GM12878 (cell line): ENCODE measurements around the gene SPOCK1. TPM values are rescaled to one million over a fixed set of nuclear protein-coding genes. Genes with fewer than 3 reads are reported as not detected.

Experiments used
- ATAC-seq: fragments of 200-7000 bp; cut with Tn5 transposase; 3 replicates; pipeline ENCODE4 v1.9.1; 2020; ENCODE audit warnings: mild to moderate bottlenecking, moderate library complexity
- BruUV-seq: library from RNA; stranded (reverse); fragments of 400-500 nt; replicated peaks from 2 replicates; lab custom pipeline; 2021; lab: Mats Ljungman, UMichigan
- CTCF ChIA-PET: fragments of 300-600 bp; sonication (Branson Sonifier 250); formaldehyde crosslinking; extraction: SDS; loops from one replicate; lab custom pipeline; 2021; ENCODE audit warnings: inconsistent platforms; lab: Yijun Ruan, JAX
- POLR2A ChIA-PET: fragments of 350-600 bp; formaldehyde crosslinking; extraction: SDS; loops from one replicate; lab custom pipeline; 2021; ENCODE audit warnings: inconsistent platforms; lab: Charles Lee
- RAD21 ChIA-PET: fragments of 300-600 bp; sonication (Branson Sonifier 250); formaldehyde crosslinking; loops from one replicate; lab custom pipeline; 2023; ENCODE audit warnings: antibody characterized with exemption; ENCODE audit not compliant: unreplicated experiment; lab: Charles Lee
- SMC1A ChIA-PET: fragments of 300-600 bp; sonication (Branson Sonifier 250); formaldehyde crosslinking; loops from one replicate; lab custom pipeline; 2023; ENCODE audit not compliant: unreplicated experiment, uncharacterized antibody; lab: Charles Lee
- DNase-seq: peaks from one replicate; pipeline ENCODE4 v3.0.0-alpha.2; 2011; ENCODE audit warnings: low read depth, low spot score
- FAIRE-seq: peaks from 3 replicates; lab custom pipeline; 2011; peaks lifted over from hg19 to GRCh38; lab: Jason Lieb, UNC
- H2AFZ ChIP-seq: 2 replicates; pipeline ENCODE4 v1.6.0; 2011; ENCODE audit warnings: low read depth, low read length, control low read depth; ENCODE audit not compliant: control insufficient read depth
- H3K27ac ChIP-seq: 2 replicates; pipeline ENCODE4 v1.5.1; 2011; ENCODE audit warnings: control low read depth; ENCODE audit not compliant: control insufficient read depth, insufficient read depth
- H3K27me3 ChIP-seq, 2 experiments: replicated peaks in 1 of 2; 2 replicates each; pipeline versions ENCODE4 v1.6.0 to v1.6.1; 2011; ENCODE audit warnings: low read length in 1 of 2; ENCODE audit not compliant: control insufficient read depth in 2 of 2, insufficient read depth in 2 of 2
- H3K36me3 ChIP-seq, 2 experiments: 2 replicates each; pipeline ENCODE4 v1.5.1; 2011; ENCODE audit warnings: low read length in 1 of 2; ENCODE audit not compliant: control insufficient read depth in 2 of 2, insufficient read depth in 2 of 2
- H3K4me1 ChIP-seq: 2 replicates; pipeline ENCODE4 v1.6.1; 2011; ENCODE audit warnings: mild to moderate bottlenecking, low read length, moderate library complexity, mixed read lengths; ENCODE audit not compliant: control insufficient read depth, insufficient read depth
- H3K4me2 ChIP-seq: 2 replicates; pipeline ENCODE4 v1.6.0; 2011; ENCODE audit warnings: control low read depth; ENCODE audit not compliant: control insufficient read depth, insufficient read depth
- H3K4me3 ChIP-seq: fragments of 200-600 bp; sonication (generic); 2 replicates; pipeline ENCODE4 v1.5.1; 2016
- H3K79me2 ChIP-seq: 2 replicates; pipeline ENCODE4 v1.6.0; 2011; ENCODE audit warnings: low read length; ENCODE audit not compliant: control insufficient read depth, insufficient read depth
- H3K9ac ChIP-seq: 2 replicates; pipeline ENCODE4 v1.8.0; 2011; ENCODE audit warnings: low read length, control low read depth, mixed read lengths; ENCODE audit not compliant: control insufficient read depth, insufficient read depth
- H3K9me3 ChIP-seq: replicated peaks from 3 replicates; pipeline ENCODE4 v1.5.1; 2011; ENCODE audit warnings: mild to moderate bottlenecking, low read length; ENCODE audit not compliant: control insufficient read depth, insufficient read depth
- H4K20me1 ChIP-seq: 2 replicates; pipeline ENCODE4 v1.6.0; 2011; ENCODE audit not compliant: control insufficient read depth, insufficient read depth
- CHD2 ChIP-seq: IDR thresholded peaks from 2 replicates; pipeline ENCODE4 v1.6.1; 2011; ENCODE audit warnings: low read depth, low read length, improper control_type of control experiment, borderline replicate concordance
- EED ChIP-seq: sonication (generic); IDR thresholded peaks from 2 replicates; pipeline ENCODE4 v1.6.1; 2016; ENCODE audit warnings: antibody characterized with exemption, low read depth
- HDAC2 ChIP-seq: fragments of 200-600 bp; sonication (generic); IDR thresholded peaks from 2 replicates; pipeline ENCODE4 v1.6.1; 2017
- IRF4 ChIP-seq: IDR thresholded peaks from 2 replicates; pipeline ENCODE4 v1.6.1; 2011; ENCODE audit warnings: low read depth, low read length
- MTA2 ChIP-seq: fragments of 450-650 bp; IDR thresholded peaks from 2 replicates; pipeline ENCODE4 v1.6.1; 2016; ENCODE audit warnings: low read depth, mild to moderate bottlenecking, moderate library complexity
- MXI1 ChIP-seq: fragments of 150-350 bp; IDR thresholded peaks from 2 replicates; pipeline ENCODE4 v1.6.1; 2011; ENCODE audit warnings: low read depth, mild to moderate bottlenecking, inconsistent platforms, low read length, improper control_type of control experiment
- NFIC ChIP-seq: IDR thresholded peaks from 2 replicates; pipeline ENCODE4 v1.6.1; 2012; ENCODE audit warnings: low read depth, mild to moderate bottlenecking, inconsistent platforms, low read length, moderate library complexity
- PML ChIP-seq: IDR thresholded peaks from 2 replicates; pipeline ENCODE4 v1.6.1; 2012; ENCODE audit warnings: low read length, inconsistent platforms
- RAD51 ChIP-seq: fragments of 450-650 bp; IDR thresholded peaks from 2 replicates; pipeline ENCODE4 v1.6.1; 2016; ENCODE audit warnings: moderate library complexity, mild to moderate bottlenecking, inconsistent platforms
- SIN3A ChIP-seq: IDR thresholded peaks from 2 replicates; pipeline ENCODE4 v1.6.1; 2012; ENCODE audit warnings: low read depth, low read length, improper control_type of control experiment
- SMAD5 ChIP-seq: IDR thresholded peaks from 2 replicates; pipeline ENCODE4 v1.6.1; 2016; ENCODE audit warnings: antibody characterized with exemption, low read depth
- TBL1XR1 ChIP-seq: IDR thresholded peaks from 2 replicates; pipeline ENCODE4 v1.6.1; 2012; ENCODE audit warnings: low read depth, low read length, improper control_type of control experiment
- USF1 ChIP-seq: IDR thresholded peaks from 2 replicates; pipeline ENCODE4 v1.6.1; 2011; ENCODE audit warnings: borderline replicate concordance, low read depth, mild to moderate bottlenecking, moderate library complexity, mixed read lengths, low read length; ENCODE audit not compliant: insufficient read depth; ENCODE audit errors: extremely low read length
- YBX1 ChIP-seq: fragments of 450-650 bp; IDR thresholded peaks from 2 replicates; pipeline ENCODE4 v1.6.1; 2016; ENCODE audit warnings: antibody characterized with exemption
- YY1 ChIP-seq: IDR thresholded peaks from 2 replicates; pipeline ENCODE4 v1.6.1; 2011; ENCODE audit warnings: low read depth, mild to moderate bottlenecking, low read length
- ZNF217 ChIP-seq: fragments of 450-650 bp; IDR thresholded peaks from 2 replicates; pipeline ENCODE4 v1.6.1; 2017; ENCODE audit warnings: antibody characterized with exemption, mild to moderate bottlenecking
- WGBS: methylation state at CpG from one replicate; pipeline ENCODE4 v1.1.6; 2016; ENCODE audit warnings: low lambda C conversion rate; ENCODE audit not compliant: insufficient replicate concordance, insufficient coverage; ENCODE audit errors: missing lambda C conversion rate; 5-methylcytosine and 5-hydroxymethylcytosine counted together
- in situ Hi-C: fragments of 300-500 bp; cut with MboI; formaldehyde crosslinking; loops from 9 replicates; pipeline ENCODE4 v1.14.3; 2018; ENCODE audit warnings: mixed read lengths
- intact Hi-C: fragments of 100-400 bp; cut with micrococcal nuclease; formaldehyde crosslinking; loops from one replicate; pipeline ENCODE4 v1.14.2; 2022; ENCODE audit not compliant: unreplicated experiment
- polyA plus RNA-seq, 11 experiments: library from polyadenylated mRNA; depleted of rRNA in 4 of 11; unstranded in 6 of 11; stranded (reverse) in 5 of 11; fragments of >200 nt; fragmentation: Nextera tagmentation in 4 of 11; fragmentation: Illumina TruSeq in 1 of 11; extraction: Ambion mirVana in 4 of 11; extraction: Trizol in 1 of 11; gene quantifications; 1 replicate in 1 of 11; 2 replicates in 10 of 11; pipeline versions ENCODE4 v1.2.1 to v1.2.3, GENCODE V29; 2011 to 2016; ENCODE audit warnings: inconsistent platforms in 2 of 11, missing spikeins in 2 of 11, low read depth in 1 of 11
- total RNA-seq, 4 experiments: library from RNA; depleted of rRNA in 3 of 4; stranded (reverse); fragments of >200 nt in 3 of 4; fragmentation: Illumina TruSeq in 1 of 4; extraction: Trizol in 1 of 4; gene quantifications; 2 replicates each; pipeline versions ENCODE4 v1.2.1 to v1.2.3, GENCODE V29; 2013 to 2021
- TF ChIP-seq, protein P1 (sequence below): IDR thresholded peaks from 2 replicates; pipeline ENCODE4 v1.6.1; 2011; ENCODE audit warnings: low read depth, mild to moderate bottlenecking, low read length, moderate library complexity, borderline replicate concordance; ENCODE audit errors: extremely low read depth
- TF ChIP-seq, protein P2 (sequence below): fragments of 450-650 bp; formaldehyde crosslinking; IDR thresholded peaks from 2 replicates; pipeline ENCODE4 v1.4.0; 2022; ENCODE audit warnings: mild to moderate bottlenecking, moderate library complexity

SPOCK1 gene
- total and polyA plus RNA-seq, 10 of the 15 experiments (the other 5 are each of a cell fraction or from before 2014, with no cell fraction given): 0.06 to 0.68 (median 0.25) TPM; not detected in 3

- Histone ChIP-seq H3K79me2 (no peaks in the 10 kb centered on the region), H3K9ac (no peak overlapping the region)
- ATAC-seq: no peak
- TF ChIP-seq YY1: no peak
- no peak for TF ChIP-seq YBX1
- TF ChIP-seq EED: no peak
- no peak for TF ChIP-seq MXI1
- no peak for TF ChIP-seq PML
- TF ChIP-seq, protein P1, sequence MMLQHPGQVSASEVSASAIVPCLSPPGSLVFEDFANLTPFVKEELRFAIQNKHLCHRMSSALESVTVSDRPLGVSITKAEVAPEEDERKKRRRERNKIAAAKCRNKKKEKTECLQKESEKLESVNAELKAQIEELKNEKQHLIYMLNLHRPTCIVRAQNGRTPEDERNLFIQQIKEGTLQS: no peak
- no peak for TF ChIP-seq SIN3A
- TF ChIP-seq MTA2: no peak
- no peak for TF ChIP-seq RAD51
- TF ChIP-seq HDAC2: no peak
- TF ChIP-seq USF1: no peak
- TF ChIP-seq ZNF217: no peak
- TF ChIP-seq, protein P2, sequence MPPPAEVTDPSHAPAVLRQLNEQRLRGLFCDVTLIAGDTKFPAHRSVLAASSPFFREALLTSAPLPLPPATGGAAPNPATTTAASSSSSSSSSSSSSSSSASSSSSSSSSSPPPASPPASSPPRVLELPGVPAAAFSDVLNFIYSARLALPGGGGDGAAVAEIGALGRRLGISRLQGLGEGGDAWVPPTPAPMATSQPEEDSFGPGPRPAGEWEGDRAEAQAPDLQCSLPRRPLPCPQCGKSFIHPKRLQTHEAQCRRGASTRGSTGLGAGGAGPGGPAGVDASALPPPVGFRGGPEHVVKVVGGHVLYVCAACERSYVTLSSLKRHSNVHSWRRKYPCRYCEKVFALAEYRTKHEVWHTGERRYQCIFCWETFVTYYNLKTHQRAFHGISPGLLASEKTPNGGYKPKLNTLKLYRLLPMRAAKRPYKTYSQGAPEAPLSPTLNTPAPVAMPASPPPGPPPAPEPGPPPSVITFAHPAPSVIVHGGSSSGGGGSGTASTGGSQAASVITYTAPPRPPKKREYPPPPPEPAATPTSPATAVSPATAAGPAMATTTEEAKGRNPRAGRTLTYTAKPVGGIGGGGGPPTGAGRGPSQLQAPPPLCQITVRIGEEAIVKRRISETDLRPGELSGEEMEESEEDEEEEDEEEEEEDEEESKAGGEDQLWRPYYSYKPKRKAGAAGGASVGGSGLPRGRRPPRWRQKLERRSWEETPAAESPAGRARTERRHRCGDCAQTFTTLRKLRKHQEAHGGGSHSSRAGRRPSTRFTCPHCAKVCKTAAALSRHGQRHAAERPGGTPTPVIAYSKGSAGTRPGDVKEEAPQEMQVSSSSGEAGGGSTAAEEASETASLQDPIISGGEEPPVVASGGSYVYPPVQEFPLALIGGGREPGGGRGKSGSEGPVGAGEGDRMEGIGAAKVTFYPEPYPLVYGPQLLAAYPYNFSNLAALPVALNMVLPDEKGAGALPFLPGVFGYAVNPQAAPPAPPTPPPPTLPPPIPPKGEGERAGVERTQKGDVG (CRISPR knock-in tag): no peak
- TF ChIP-seq CHD2: no peak
- no peak for TF ChIP-seq SMAD5
- no peak for TF ChIP-seq TBL1XR1
- no peak for TF ChIP-seq IRF4
- no peak for TF ChIP-seq NFIC
- TF ChIP-seq, all 136 proteins: peak for 0
- Histone ChIP-seq H3K4me2 (no peak overlapping the region), H3K4me1 (no peaks in the 10 kb centered on the region), H3K27me3 (no peaks in the 10 kb centered on the region; a peak in 1 of 4 replicates), H3K9me3 (no peaks in the 10 kb centered on the region), H4K20me1 (no peaks in the 10 kb centered on the region), H2AFZ (no peak overlapping the region), H3K36me3 (no peaks in the 10 kb centered on the region), H3K4me3 (no peak overlapping the region), H3K27ac (no peak overlapping the region)
- no peak for DNase-seq
- ChIA-PET SMC1A (no interaction called here), CTCF (no interaction called here), POLR2A (no interaction called here), RAD21 (no interaction called here)
- no peak for FAIRE-seq
- in situ Hi-C loops: no loop called here
- BruUV-seq: no TSS peak
- 24% methylated on average over 2 of the region's 2 CpGs for WGBS
- intact Hi-C loops: no loop called here
Observed at GRCh38 chr5:137252512-137252911, 246.6 kb downstream of the SPOCK1 start.
